ENCODE measurements around the gene VWF.

DNA sequence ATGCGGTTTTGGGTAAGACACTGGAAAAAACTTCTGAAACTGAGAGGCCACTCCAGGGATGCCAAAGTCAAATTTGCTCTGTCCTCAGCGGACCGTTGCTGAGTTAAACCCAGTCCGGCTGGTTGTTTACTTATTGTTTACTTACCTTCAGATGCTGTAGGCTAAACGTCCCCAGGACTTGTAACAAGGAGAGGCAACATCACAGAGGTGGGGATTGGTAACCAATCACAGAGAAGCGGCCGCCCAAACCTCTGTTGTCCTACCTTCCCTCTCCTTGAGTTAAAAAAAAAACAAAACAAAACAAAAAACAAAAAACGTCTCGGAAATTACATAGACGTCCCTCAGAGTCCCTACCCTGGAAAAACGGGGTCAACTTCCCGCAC lies 179.8 kb downstream of the VWF start:
- TF ChIP-seq, protein P1, sequence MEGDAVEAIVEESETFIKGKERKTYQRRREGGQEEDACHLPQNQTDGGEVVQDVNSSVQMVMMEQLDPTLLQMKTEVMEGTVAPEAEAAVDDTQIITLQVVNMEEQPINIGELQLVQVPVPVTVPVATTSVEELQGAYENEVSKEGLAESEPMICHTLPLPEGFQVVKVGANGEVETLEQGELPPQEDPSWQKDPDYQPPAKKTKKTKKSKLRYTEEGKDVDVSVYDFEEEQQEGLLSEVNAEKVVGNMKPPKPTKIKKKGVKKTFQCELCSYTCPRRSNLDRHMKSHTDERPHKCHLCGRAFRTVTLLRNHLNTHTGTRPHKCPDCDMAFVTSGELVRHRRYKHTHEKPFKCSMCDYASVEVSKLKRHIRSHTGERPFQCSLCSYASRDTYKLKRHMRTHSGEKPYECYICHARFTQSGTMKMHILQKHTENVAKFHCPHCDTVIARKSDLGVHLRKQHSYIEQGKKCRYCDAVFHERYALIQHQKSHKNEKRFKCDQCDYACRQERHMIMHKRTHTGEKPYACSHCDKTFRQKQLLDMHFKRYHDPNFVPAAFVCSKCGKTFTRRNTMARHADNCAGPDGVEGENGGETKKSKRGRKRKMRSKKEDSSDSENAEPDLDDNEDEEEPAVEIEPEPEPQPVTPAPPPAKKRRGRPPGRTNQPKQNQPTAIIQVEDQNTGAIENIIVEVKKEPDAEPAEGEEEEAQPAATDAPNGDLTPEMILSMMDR (IDR thresholded peaks at IDR 0.05): no peak
- TF ChIP-seq POLR2A (IDR thresholded peaks at IDR 0.05; ENCODE audit: low read depth): no peak
